GM21528 (cell line): ENCODE data around the gene PCDH8.
"Not testable (repeated sequence)": the region's sequence is repeated elsewhere in the genome, so short reads cannot be mapped to it uniquely, and the experiment has no call there.

Experiments
- ATAC-seq: cut with Tn5 transposase; IDR thresholded peaks from one replicate; pipeline ENCODE4 v1.9.1; 2021; ENCODE audit warnings: mild to moderate bottlenecking, moderate library complexity; ENCODE audit not compliant: unreplicated experiment, low FRiP score

The PCDH8 gene

GRCh38 chr13:52817886-52818285 is 30.6 kb downstream of the PCDH8 start:
- not testable (repeated sequence) for ATAC-seq

- ATAC-seq = no peak
These were observed 33.1 kb downstream of the PCDH8 start for GRCh38 chr13:52815330-52815729.

- ATAC-seq = no peak
These were observed 35.5 kb downstream of the PCDH8 start for GRCh38 chr13:52812941-52813340.

GRCh38 chr13:52811841-52812240 is 36.6 kb downstream of the PCDH8 start:
- no peak for ATAC-seq

GRCh38 chr13:52810526-52810925 is 37.9 kb downstream of the PCDH8 start:
- no peak for ATAC-seq

- no peak for ATAC-seq
These were observed 38.4 kb downstream of the PCDH8 start for GRCh38 chr13:52810011-52810410.

GRCh38 chr13:52809310-52809769 is 39.1 kb downstream of the PCDH8 start:
- ATAC-seq = no peak

- no peak for ATAC-seq
These were observed 39.6 kb downstream of the PCDH8 start for GRCh38 chr13:52808842-52809219.

- ATAC-seq = no peak
These were observed 42.4 kb downstream of the PCDH8 start for GRCh38 chr13:52806029-52806428.

GRCh38 chr13:52804202-52804641 is 44.2 kb downstream of the PCDH8 start:
- no peak for ATAC-seq

GRCh38 chr13:52800856-52801255 is 47.6 kb downstream of the PCDH8 start:
- ATAC-seq = no peak

- ATAC-seq = no peak
These were observed 49.5 kb downstream of the PCDH8 start for GRCh38 chr13:52798770-52799430.

GRCh38 chr13:52797176-52797575 is 51.3 kb downstream of the PCDH8 start:
- no peak for ATAC-seq

GRCh38 chr13:52794589-52794988 is 53.9 kb downstream of the PCDH8 start:
- no peak for ATAC-seq

GRCh38 chr13:52793515-52794061 is 54.9 kb downstream of the PCDH8 start:
- no peak for ATAC-seq
